Neural progenitor cell (in vitro differentiated cells): Measurements from ENCODE around the gene SLC45A3. TPM values are rescaled to one million over a fixed set of nuclear protein-coding genes. Genes with fewer than 3 reads are reported as not detected.

Experiments used
- DNase-seq: peaks from one replicate; pipeline ENCODE4 v3.0.0-alpha.2; 2016; ENCODE audit warnings: low spot score
- H2AFZ ChIP-seq: fragments of 200-600 bp; sonication (generic); replicated peaks from 2 replicates; pipeline ENCODE4 v1.6.1; 2016; ENCODE audit warnings: antibody characterized with exemption
- H3F3A ChIP-seq: fragments of 200-600 bp; sonication (generic); 2 replicates; pipeline ENCODE4 v1.6.1; 2016; ENCODE audit warnings: antibody characterized with exemption, low read depth
- H3K27ac ChIP-seq: fragments of 200-600 bp; sonication (generic); 2 replicates; pipeline ENCODE4 v1.5.1; 2016; ENCODE audit warnings: mild to moderate bottlenecking
- H3K27me3 ChIP-seq: fragments of 200-600 bp; sonication (generic); 2 replicates; pipeline ENCODE4 v1.6.1; 2016; ENCODE audit warnings: mild to moderate bottlenecking, moderate library complexity
- H3K36me3 ChIP-seq: fragments of 200-600 bp; sonication (generic); 2 replicates; pipeline ENCODE4 v1.5.1; 2016
- H3K4me1 ChIP-seq: fragments of 200-600 bp; sonication (generic); 2 replicates; pipeline ENCODE4 v1.6.1; 2016; ENCODE audit warnings: mixed run types
- H3K4me2 ChIP-seq: fragments of 200-600 bp; sonication (generic); 2 replicates; pipeline ENCODE4 v1.6.1; 2016
- H3K4me3 ChIP-seq: fragments of 200-600 bp; sonication (generic); 2 replicates; pipeline ENCODE4 v1.5.1; 2016
- H3K79me2 ChIP-seq: fragments of 200-600 bp; sonication (generic); 2 replicates; pipeline ENCODE4 v1.6.1; 2016; ENCODE audit warnings: low read depth
- H3K9ac ChIP-seq: fragments of 200-600 bp; sonication (generic); 2 replicates; pipeline ENCODE4 v1.6.1; 2016
- H3K9me3 ChIP-seq: fragments of 200-600 bp; sonication (generic); 2 replicates; pipeline ENCODE4 v1.5.1; 2016; ENCODE audit warnings: low read depth
- H4K20me1 ChIP-seq: fragments of 200-600 bp; sonication (generic); 2 replicates; pipeline ENCODE4 v1.6.1; 2016; ENCODE audit warnings: low read depth
- H3K27ac Mint-ChIP-seq: 3 replicates; pipeline ENCODE4 v1.8.0; 2021; ENCODE audit warnings: mixed read lengths
- H3K27me3 Mint-ChIP-seq: 2 replicates; pipeline ENCODE4 v1.8.0; 2022; ENCODE audit warnings: low read depth, mild to moderate bottlenecking, inconsistent platforms, moderate library complexity, mixed read lengths; ENCODE audit not compliant: insufficient read depth
- H3K36me3 Mint-ChIP-seq: 3 replicates; pipeline ENCODE4 v1.8.0; 2021; ENCODE audit warnings: mixed read lengths
- H3K4me1 Mint-ChIP-seq: 3 replicates; pipeline ENCODE4 v1.8.0; 2021; ENCODE audit warnings: mixed read lengths
- H3K4me3 Mint-ChIP-seq: 3 replicates; pipeline ENCODE4 v1.8.0; 2021; ENCODE audit warnings: mild to moderate bottlenecking, moderate library complexity, mixed read lengths
- H3K9me3 Mint-ChIP-seq: 3 replicates; pipeline ENCODE4 v1.8.0; 2020; ENCODE audit warnings: mixed read lengths
- EZH2 ChIP-seq: fragments of 200-600 bp; sonication (generic); IDR thresholded peaks from 2 replicates; pipeline ENCODE4 v1.6.1; 2017; ENCODE audit warnings: antibody characterized with exemption, mild to moderate bottlenecking, moderate library complexity
- EZH2phosphoT487 ChIP-seq: fragments of 200-600 bp; sonication (generic); IDR thresholded peaks from 2 replicates; pipeline ENCODE4 v1.6.1; 2017; ENCODE audit warnings: antibody characterized with exemption
- total RNA-seq: library from RNA; depleted of rRNA; stranded (reverse); fragments of >200 nt; gene quantifications from 2 replicates; pipeline ENCODE4 v1.2.3, GENCODE V29; 2015; ENCODE audit warnings: low replicate concordance
- TF ChIP-seq, protein P1 (sequence below): fragments of 200-600 bp; sonication (generic); IDR thresholded peaks from 2 replicates; pipeline ENCODE4 v1.5.1; 2017; ENCODE audit warnings: antibody characterized with exemption, mild to moderate bottlenecking

The SLC45A3 gene
- total RNA-seq, 1 donor from 2014 or later: 5.1 TPM

DNA sequence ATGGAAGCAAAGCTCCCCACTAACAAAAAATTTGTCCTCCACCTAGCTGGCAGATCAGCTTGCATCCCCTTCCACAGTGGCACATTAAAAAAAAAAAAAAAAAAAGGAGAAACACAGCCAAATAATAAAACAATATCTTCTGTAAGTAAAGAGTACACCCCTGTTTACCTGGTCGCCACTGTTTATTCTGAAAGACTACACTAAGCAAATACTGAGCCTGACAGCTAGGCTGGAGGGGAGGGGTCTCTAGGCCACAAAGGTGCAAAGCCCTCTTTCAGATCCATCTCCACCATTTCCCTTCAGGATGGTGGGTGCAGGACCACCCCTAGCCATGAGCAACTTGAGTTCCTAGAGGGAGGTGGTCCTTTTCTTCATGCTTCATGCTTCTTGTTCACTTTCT, 22.8 kb upstream of the SLC45A3 start:
- no peak overlapping the region for H3K4me3 Mint-ChIP-seq
- Histone ChIP-seq H4K20me1 (no peaks in the 10 kb centered on the region), H3K9ac (no peak overlapping the region), H3F3A (peaks cover 28% of the 10 kb centered on the region), H3K27me3 (no peaks in the 10 kb centered on the region), H3K36me3 (no peaks in the 10 kb centered on the region), H3K4me2 (no peak overlapping the region), H3K27ac (no peak overlapping the region), H3K79me2 (no peaks in the 10 kb centered on the region), H2AFZ (no peak overlapping the region), H3K4me1 (peaks cover 26% of the 10 kb centered on the region), H3K9me3 (no peaks in the 10 kb centered on the region), H3K4me3 (no peak overlapping the region)
- H3K27ac Mint-ChIP-seq: peak overlapping the region; percentile 35
- peaks cover 5% of the 10 kb centered on the region for H3K27me3 Mint-ChIP-seq
- peaks cover 30% of the 10 kb centered on the region for H3K4me1 Mint-ChIP-seq
- TF ChIP-seq EZH2: no peak
- TF ChIP-seq, protein P1, sequence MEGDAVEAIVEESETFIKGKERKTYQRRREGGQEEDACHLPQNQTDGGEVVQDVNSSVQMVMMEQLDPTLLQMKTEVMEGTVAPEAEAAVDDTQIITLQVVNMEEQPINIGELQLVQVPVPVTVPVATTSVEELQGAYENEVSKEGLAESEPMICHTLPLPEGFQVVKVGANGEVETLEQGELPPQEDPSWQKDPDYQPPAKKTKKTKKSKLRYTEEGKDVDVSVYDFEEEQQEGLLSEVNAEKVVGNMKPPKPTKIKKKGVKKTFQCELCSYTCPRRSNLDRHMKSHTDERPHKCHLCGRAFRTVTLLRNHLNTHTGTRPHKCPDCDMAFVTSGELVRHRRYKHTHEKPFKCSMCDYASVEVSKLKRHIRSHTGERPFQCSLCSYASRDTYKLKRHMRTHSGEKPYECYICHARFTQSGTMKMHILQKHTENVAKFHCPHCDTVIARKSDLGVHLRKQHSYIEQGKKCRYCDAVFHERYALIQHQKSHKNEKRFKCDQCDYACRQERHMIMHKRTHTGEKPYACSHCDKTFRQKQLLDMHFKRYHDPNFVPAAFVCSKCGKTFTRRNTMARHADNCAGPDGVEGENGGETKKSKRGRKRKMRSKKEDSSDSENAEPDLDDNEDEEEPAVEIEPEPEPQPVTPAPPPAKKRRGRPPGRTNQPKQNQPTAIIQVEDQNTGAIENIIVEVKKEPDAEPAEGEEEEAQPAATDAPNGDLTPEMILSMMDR: no peak
- no peak for TF ChIP-seq EZH2phosphoT487
- DNase-seq: no peak
- peaks cover 33% of the 10 kb centered on the region for H3K36me3 Mint-ChIP-seq
- no peaks in the 10 kb centered on the region for H3K9me3 Mint-ChIP-seq

DNA sequence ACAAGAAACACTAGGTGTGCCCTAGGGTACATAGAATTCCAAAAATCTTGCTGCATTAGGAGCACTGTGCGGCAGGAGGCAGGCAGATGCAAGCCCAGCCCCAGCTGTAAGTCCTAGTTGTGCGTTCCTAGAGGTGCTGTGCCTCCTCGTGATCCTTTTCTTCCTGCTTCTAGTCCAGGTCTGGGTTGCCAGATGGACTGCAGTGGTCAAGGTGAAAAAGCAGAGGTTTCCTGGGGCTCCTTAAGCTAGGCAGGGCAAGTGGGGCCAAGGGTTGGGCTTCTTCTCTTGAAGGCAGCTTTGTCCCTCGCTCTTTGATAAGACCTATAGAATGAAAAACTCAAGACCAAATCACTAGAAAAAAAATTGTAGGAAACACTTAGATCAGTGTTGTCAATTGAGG, 21.6 kb upstream of the SLC45A3 start:
- Mint-ChIP-seq H3K4me1 (peaks cover 39% of the 10 kb centered on the region), H3K27ac (peak overlapping the region; percentile 34), H3K4me3 (peak overlapping the region; percentile 27), H3K36me3 (peaks cover 31% of the 10 kb centered on the region), H3K27me3 (peaks cover 5% of the 10 kb centered on the region), H3K9me3 (no peaks in the 10 kb centered on the region)
- Histone ChIP-seq H3K4me1 (peaks cover 33% of the 10 kb centered on the region), H3K4me3 (no peak overlapping the region), H4K20me1 (no peaks in the 10 kb centered on the region), H3K9ac (no peak overlapping the region), H3K27me3 (no peaks in the 10 kb centered on the region), H3K9me3 (no peaks in the 10 kb centered on the region), H2AFZ (no peak overlapping the region), H3K4me2 (peak overlapping the region; percentile 67), H3K36me3 (no peaks in the 10 kb centered on the region), H3K79me2 (no peaks in the 10 kb centered on the region), H3K27ac (peak overlapping the region; percentile 75), H3F3A (peaks cover 28% of the 10 kb centered on the region)
- DNase-seq: no peak
- TF ChIP-seq, protein P1: no peak
- no peak for TF ChIP-seq EZH2
- TF ChIP-seq EZH2phosphoT487: no peak

DNA sequence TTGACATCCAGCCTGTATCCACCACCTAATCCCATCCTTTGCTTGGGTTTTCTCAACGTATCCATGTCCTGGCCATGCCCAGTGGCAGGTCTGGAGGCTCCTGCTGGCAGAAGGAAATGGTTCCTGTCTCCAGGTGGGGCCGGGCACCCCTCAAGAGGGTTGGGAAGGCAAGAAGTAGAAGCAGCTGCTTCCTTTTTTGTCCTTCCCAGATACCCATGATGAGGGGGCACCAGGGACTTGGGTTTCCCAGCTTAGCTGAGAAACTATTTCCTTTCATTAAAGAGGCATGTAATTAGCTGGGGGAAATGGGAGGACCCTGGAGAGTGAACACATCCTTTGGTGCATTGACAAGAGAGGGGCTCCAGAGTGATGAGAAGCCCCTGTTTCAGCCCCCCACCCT, 21.1 kb upstream of the SLC45A3 start:
- no peak overlapping the region for H3K4me3 Mint-ChIP-seq
- Histone ChIP-seq H2AFZ (no peak overlapping the region), H3K4me3 (no peak overlapping the region), H3K79me2 (no peaks in the 10 kb centered on the region), H3K9ac (no peak overlapping the region), H3K36me3 (no peaks in the 10 kb centered on the region), H3K4me2 (peak overlapping the region; percentile 67), H3F3A (peaks cover 28% of the 10 kb centered on the region), H3K27ac (peak overlapping the region; percentile 75), H3K4me1 (peaks cover 33% of the 10 kb centered on the region), H3K9me3 (no peaks in the 10 kb centered on the region), H3K27me3 (no peaks in the 10 kb centered on the region), H4K20me1 (no peaks in the 10 kb centered on the region)
- peaks cover 40% of the 10 kb centered on the region for H3K4me1 Mint-ChIP-seq
- TF ChIP-seq, protein P1: no peak
- TF ChIP-seq EZH2phosphoT487 (no peak), EZH2 (no peak)
- H3K27ac Mint-ChIP-seq: peak overlapping the region; percentile 34
- DNase-seq: no peak
- H3K9me3 Mint-ChIP-seq: no peaks in the 10 kb centered on the region
- H3K36me3 Mint-ChIP-seq: peaks cover 26% of the 10 kb centered on the region
- H3K27me3 Mint-ChIP-seq: peaks cover 7% of the 10 kb centered on the region
